Embryonic facial prominence (tissue), 1 donor: ENCODE results near the gene SLC27A4.
"Not testable (repeated sequence)": the region's sequence is repeated elsewhere in the genome, so short reads cannot be mapped to it uniquely, and the experiment has no call there.

Source experiments
- DNase-seq: peaks from one replicate; pipeline ENCODE4 v3.0.0-alpha.2; 2016; ENCODE audit errors: extremely low spot score

Gene SLC27A4

DNA sequence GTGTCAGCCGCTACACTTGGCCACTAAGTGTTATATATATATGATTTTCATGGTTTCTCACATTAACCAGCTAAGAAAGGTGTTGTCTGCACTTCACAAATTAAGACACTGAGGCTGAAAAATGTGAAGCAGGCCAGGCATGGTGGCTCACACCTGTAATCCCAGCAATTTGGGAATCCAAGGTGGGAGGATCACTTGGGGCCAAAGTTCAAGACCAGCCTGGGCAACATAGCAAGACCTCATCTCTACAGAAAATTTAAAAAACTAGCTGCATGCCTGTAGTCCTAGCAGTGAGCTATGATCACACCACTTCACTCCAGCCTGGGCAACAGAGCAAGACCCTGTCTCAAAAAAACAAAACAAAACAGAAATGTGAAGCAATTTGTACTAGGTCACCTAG lies 15.9 kb upstream of the SLC27A4 start:
- DNase-seq, result no peak

GRCh38 chr9:128325629-128326028 lies 14.7 kb upstream of the SLC27A4 start:
- DNase-seq, result no peak

GRCh38 chr9:128333451-128333869 lies 6.9 kb upstream of the SLC27A4 start:
- no peak for DNase-seq

DNA sequence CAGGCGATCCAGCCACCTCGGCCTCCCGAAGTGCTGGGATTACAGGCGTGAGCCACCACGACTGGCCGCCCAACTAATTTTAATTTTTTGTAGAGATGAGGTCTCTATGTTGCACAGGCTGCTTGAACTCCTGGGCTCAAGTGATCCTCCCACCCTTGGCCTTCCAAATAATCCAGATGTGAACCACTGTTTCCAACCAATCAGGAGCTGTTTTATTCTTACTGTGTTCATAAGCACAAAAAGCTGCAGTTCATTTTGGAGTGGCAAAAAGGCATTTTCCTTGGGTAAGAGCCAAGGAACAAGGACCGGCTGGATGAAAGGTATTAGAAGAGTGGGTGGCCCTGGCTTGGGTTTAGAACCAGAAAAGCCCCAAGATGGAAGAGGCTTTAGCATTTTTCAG lies 5.2 kb upstream of the SLC27A4 start:
- DNase-seq, result no peak

DNA sequence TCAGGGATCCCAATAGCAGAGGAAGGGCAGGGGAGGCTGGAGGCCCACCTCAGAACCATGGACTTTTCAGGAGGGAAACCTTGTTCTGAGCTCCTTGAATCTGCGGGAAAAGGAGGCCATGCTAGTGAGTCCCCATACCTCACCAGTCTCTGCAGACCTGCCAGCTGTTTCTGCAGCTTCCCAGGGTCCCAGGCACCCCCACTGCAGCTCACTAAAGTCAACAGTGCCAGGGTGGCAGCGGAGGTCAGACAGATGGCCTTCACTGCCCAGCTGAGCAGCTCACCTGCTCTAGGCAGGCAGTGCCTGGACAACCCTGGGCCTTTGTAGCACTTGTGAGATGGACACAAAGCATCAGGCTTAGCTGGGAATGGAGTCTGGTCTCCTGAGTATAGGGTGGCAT lies 4.4 kb upstream of the SLC27A4 start:
- no peak for DNase-seq

DNA sequence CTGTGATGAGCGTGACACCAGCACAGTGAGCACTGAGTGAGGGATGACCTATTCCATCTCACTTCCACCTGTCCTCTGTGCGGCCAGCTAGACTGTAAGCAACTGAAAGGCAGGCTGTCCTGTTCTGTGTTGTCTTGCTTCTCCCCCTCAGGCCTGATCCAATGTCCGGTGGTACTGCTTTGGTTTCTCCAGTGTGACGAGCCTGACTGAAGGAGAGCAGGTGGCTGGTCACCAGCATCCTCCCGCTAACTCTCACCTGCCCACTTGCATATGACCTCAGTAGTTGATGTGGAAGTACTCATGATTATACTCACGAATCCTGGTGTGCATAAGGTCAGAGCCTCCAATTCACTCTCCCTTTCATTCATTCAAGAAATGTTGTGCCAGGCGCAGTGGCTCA lies 2.4 kb upstream of the SLC27A4 start:
- no peak for DNase-seq

DNA sequence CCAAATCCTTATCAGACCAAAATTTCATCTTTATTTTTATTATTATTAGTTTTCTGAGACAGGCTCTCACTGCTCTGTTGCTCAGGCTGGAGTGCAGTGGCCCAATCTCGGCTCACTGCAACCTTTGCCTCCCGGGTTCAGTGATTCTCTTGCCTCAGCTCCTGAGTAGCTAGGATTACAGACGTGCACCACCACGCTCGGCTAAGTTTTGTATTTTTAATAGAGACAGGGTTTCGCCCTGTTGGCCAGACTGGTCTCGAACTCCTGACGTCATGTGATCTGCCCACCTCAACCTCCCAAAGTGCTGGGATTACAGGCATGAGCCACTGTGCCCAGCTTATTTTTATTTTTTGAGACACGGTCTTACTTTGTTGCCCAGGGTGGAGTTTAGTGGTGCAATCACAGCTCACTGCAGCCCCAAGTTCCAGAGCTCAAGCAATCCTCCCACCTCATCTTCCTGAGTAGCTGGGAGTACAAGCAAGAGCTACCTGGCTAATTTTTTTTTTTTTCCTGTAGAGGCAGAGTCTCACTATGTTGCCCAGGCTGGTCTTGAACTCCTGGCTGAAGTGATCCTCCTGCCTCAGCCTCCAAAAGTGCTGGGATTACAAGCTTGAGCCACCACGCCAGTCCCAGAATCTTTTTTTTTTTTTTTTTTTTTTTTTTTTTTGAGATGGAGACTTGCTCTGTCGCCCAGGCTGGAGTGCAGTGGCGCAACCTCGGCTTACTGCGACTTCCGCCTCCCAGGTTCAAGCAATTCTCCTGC lies 1.3 kb upstream of the SLC27A4 start:
- not testable (repeated sequence) for DNase-seq

DNA sequence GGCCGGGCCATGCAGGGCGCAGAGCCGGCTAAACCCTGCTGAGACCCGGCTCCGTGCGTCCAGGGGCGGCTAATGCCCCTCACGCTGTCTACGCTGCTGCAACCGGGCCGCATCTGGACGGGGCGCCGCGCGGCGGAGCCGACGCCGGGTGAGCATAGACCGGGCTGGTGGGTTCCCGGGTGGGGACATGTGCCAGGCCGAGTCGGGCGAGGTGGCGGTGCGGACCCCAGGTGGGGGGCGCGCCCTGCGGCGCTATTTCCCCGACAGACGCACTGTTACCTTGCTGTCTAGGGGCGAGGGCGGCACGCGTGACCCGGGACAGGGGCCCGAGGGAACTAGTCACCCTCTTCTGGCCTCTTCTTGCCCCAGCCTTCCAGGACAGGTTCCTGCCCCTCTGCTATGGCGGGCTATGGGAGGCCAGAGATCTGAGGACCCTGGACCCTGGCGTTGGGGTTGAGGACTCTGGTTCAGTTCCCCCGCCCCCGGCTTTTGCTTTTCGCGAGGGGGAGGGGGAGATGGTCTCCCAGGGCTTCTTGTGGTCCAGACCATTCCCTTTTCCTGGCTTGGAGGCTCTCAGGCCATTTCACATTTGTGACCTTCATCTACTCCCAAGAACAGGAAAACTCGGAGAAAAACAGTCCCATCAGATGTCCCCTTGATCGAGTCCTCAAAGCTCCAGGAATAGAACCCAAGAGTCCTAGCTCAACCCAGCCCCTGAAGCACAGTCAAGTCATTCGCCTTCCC lies 536 bp downstream of the SLC27A4 start:
- DNase-seq, result no peak

DNA sequence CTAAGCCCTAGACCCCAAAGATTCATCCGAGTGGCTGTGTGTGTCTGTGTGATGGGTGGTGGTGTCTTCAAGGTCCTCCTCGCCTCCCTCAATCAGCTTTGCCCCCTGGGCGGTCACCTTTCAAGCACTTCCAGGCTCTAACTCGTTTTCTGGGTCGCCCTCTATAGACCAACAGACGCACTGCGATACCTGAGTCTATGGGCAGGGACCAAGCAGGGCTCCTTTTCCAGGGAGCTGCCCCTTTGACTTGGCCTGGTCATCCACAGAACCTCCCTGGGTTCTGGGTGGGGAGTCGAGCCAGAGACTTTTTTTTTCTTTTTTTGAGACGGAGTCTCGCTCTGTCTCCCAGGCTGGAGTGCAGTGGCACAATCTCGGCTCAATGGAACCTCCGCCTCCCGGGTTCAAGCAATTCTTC lies 1.1 kb downstream of the SLC27A4 start:
- no peak for DNase-seq

GRCh38 chr9:128342971-128343680 lies 2.8 kb downstream of the SLC27A4 start:
- no peak for DNase-seq

- DNase-seq, result no peak
These were observed 3.5 kb downstream of the SLC27A4 start for GRCh38 chr9:128343855-128344254.

- DNase-seq, result no peak
These were observed 4.7 kb downstream of the SLC27A4 start for GRCh38 chr9:128344931-128345605.

DNA sequence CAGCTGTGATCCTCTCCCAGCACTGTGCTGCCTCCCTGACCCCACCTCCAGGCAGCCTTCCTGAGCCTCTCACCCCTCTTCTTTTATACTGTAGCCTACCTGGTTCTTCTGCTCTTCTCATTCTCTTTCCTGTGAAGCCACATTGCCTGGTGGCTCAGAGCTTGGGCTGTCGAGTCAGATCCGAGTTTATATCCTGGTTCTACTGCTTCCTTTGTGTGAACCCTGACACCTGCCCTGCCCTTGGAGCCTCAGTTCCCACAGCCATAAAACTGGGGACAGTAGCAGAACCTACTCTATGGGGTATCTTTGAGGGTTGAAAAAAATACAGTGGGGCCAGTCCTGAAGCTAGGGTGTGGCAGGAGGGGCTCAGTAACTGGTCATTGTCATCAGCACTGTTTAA lies 8.8 kb downstream of the SLC27A4 start:
- DNase-seq, result no peak

GRCh38 chr9:128349772-128350171 lies 9.4 kb downstream of the SLC27A4 start:
- DNase-seq, result no peak

GRCh38 chr9:128355451-128355850 lies 15.1 kb downstream of the SLC27A4 start:
- DNase-seq, result no peak

DNA sequence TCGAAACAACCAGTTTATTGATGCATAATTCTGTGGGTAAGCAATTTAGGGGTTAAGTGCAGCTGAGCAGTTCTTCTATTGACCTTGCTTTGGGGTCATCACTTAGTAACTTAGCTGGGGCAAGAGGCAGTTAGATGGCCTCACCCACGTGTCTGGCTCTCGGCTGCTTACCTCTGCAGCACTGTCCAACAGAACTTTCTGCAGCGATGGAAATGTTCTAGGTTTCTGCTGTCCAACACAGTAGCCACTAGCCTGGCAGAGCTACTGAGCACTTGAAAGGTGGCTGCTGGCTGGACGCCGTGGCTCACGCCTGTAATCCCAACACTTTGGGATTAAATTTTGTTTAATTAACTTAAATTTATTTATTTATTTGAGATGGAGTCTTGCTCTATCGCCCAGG lies 17.8 kb downstream of the SLC27A4 start:
- DNase-seq, result no peak

DNA sequence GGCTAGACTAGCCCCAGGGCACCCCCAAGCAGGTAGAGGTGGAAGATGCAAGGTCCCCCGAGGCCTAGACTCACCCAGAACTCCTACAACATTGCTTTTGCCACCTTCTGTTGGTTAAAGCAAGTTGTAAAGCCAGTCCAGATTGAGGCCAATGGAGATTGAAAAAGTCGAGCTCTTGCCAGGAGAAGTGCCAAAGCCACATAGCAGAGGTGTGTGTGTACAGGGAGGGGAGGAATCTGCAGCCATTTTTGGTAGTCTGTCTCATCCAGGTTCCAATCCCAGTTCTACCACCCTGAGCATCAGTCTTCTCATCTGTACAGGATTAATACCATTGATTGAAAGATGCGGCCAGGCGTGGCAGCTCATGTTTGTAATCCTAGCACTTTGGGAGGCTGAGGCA lies 18.5 kb downstream of the SLC27A4 start:
- DNase-seq, result no peak

GRCh38 chr9:128360826-128361225 lies 20.5 kb downstream of the SLC27A4 start:
- no peak for DNase-seq

DNA sequence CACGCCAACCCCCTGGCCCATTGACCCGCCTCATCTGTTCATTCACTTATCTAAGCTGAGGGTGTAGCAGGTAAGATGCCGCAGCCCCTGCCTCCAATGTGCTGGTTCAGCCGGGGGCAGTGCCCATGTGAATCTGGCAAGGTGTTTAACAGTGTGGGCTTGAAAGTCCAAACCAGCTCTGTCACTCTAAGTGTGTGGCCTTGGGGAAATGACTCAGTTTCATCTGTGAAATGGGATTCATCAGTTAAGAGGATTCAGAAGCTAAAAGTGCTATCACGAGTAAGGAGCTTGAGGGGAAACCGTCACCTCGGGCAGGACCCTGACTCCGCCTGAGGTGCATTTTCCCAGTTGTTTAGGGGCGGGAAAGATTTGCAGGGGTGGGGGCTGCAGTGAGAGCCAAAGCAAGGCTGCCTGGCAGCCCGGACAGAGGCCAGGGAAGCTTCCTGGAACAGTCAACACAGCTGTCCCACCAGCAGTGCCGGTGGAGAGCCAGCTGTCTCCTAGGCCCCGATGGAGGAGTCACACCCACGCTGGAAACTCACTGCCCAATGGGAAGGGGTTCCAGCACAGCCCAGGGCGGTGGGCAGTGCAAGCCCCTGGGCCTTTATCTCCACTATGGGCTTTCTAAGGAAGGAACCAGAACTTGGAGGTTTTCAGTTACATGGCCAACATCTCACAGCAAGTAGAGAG lies 21.1 kb downstream of the SLC27A4 start:
- no peak for DNase-seq

DNA sequence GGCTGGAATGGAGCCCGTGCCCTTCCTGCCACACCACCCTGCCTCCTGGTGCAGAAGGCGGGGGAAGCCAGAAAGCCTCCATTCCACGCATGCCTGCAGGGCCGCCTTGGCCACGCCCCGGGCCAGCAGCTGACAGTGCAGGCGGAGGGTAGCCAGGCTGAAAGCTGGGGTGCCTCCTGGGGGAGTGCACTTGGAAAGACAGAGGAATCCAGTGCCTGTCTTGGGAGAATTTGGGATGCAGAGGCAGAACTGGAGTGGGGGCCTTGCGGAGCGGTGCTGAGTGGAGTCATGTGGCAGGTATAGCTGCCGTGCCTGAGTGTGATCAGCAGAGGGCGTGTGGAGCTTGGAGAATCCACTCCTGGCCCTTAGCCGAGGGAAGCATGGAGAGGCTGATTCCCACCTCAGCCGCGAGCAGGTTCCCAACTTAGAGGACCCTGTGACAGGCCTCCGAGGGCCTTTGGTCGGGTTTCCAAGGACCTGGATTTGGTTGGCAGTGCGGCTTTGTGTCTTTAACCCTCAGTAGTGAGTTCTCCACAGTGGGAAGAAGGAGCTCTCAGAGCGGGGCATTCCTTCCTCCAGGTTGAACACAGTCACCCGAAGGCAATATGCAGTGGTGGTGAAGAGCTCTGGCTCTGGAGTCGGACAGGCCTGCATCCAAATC lies 21.8 kb downstream of the SLC27A4 start:
- DNase-seq, result peak; percentile 86

GRCh38 chr9:128362774-128363173 lies 22.4 kb downstream of the SLC27A4 start:
- no peak for DNase-seq
